GM15510 (cell line): ENCODE data around the gene ANKMY2.

Experiments used
- POLR2A ChIP-seq: IDR thresholded peaks from 3 replicates; pipeline ENCODE4 v1.6.1; 2011; ENCODE audit warnings: borderline replicate concordance; ENCODE audit not compliant: insufficient read length; ENCODE audit errors: extremely low read depth

Gene ANKMY2

DNA sequence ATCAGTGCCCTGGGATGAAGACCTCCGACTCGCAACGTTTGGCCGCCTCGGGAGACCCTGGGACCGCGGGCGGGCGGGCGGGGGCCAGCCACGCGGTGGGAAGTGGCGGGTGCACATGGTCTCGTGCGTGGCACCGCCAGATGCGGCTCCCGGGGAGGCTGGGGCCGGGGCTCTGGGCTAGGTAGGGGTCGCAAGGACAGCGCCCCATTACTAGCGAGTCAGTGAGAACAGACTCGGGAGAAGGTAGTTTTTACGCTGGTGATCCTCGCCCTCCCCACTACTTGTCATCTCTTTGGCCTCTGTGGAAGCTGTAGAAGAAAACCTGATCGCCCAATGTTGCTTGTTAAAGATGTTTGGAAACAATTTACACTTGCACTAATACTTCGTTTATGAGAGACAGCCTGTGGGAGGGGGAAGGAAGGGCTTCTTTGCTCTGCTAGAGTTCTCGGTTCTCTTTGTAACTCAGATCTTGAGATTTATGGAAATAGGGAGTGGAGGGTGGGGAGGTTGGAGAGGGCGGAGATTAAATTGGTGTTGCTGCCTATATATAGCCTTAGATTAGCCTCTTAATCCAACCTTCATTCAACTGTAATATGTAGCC lies 1.0 kb upstream of the ANKMY2 start:
- TF ChIP-seq POLR2A = no peak

- TF ChIP-seq POLR2A = no peak
Observed at GRCh38 chr7:16644636-16645592, 640 bp downstream of the ANKMY2 start.

DNA sequence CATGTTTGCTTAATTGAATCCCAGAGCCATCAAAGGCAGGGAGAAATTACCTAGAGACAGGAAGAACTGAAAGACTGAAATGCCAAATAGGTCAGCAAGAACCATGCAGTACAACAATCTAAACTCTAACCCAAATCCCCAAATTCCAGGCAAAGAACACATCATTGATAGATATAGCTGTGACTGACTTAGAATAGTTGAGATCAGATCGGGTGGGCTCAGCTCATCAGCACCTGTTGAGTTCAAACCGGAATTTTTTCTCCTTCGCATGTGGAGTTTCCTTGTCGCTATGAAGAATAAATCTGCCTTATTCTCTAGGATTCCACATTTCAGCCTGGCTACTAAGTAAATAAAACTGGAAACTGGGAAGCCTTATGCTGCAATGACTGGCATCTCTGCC lies 1.4 kb downstream of the ANKMY2 start:
- no peak for TF ChIP-seq POLR2A

DNA sequence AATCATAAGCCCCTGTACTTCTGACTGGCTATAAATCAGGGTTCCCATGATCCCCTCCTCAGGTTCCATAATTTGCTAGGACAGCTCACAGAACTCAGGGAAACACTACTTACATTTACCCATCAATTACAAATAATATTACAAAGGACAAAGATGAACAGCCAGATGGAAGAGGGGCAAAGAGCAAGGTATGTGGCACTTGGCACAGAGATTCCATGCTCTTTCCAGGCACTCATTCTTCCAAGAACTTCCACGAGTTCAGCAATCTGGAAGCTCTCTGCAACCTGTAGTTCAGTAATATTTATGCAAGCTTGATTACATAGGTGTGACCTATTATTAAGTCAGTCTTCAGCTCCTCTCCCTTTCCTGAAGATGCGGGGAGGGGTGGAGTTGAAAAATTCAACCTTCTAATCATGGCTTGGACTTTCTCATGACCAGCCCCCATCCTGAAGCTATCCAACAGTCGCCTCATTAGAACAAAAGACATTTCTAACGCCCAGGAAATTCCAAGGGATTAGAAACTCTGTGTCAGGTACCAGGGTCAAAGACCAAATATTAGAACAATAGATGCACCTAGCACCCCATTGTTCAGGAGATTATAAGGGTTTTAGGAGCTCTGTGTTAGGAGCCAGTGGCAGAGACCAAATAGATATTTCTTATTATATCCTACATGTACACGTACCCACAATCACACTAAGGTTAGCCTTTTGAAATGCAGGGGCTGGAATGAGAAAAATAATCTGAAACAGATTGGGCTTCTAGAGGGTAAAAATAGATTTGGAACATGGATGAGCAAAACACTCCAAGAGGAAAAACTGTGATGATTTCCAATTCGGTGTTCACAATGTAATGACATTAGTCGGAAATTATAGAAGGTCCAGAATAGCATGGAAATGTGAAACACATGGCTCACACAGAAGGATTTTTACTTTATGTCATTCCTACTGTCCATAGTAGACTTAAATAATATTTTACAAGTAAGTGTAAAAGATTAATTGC lies 7.0 kb downstream of the ANKMY2 start:
- no peak for TF ChIP-seq POLR2A

GRCh38 chr7:16637379-16637778 lies 8.2 kb downstream of the ANKMY2 start:
- TF ChIP-seq POLR2A = no peak

DNA sequence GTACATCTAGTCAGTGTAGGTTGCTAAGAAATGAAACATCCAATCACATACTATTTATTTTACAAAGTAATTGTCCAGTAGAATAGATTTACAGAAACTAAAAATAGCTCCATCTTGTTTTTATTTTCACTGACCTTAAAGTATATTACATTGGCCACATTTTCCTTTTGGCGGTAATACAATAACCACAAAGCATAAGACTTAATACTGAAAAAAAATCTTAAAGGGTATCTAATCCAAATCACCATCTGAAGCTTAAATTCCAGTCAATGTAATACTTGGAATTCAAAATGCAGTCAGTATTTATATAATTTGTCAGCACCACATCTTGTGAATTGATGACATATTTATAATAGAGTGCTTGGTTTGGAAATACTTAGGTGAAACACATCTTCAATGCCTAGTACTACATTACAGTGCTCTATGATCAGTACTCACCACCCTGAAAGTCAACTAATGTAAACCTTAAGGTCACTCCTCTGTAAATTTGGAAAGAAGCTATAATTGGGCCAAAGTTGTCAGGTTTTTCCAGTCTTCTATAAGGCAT lies 8.9 kb downstream of the ANKMY2 start:
- TF ChIP-seq POLR2A = no peak

DNA sequence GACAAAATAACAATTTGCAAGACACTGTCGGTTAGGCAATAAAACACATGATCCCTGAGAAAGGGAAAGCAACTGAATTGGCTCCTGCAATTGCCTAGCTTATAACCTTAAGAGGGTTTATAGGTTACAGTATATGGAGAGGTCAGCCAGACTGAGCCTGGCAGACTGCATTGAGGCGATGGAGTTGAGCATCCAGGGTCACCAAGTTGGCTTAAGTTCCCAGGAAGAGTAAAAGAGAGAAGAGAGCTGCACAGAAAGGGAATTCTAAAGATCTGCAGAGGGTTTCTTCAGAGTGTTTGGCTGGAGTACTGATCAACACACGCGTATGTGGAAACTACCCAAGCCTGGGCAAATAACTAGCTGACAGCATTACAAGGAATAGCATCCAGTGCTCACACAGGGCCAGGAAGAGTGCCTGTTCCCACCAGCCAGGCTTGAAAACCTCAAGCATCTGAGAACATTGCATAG lies 11.2 kb downstream of the ANKMY2 start:
- no peak for TF ChIP-seq POLR2A

GRCh38 chr7:16630654-16631053 lies 14.9 kb downstream of the ANKMY2 start:
- TF ChIP-seq POLR2A = no peak

GRCh38 chr7:16627236-16627635 lies 18.3 kb downstream of the ANKMY2 start:
- TF ChIP-seq POLR2A = no peak

GRCh38 chr7:16626388-16626787 lies 19.2 kb downstream of the ANKMY2 start:
- TF ChIP-seq POLR2A = no peak

DNA sequence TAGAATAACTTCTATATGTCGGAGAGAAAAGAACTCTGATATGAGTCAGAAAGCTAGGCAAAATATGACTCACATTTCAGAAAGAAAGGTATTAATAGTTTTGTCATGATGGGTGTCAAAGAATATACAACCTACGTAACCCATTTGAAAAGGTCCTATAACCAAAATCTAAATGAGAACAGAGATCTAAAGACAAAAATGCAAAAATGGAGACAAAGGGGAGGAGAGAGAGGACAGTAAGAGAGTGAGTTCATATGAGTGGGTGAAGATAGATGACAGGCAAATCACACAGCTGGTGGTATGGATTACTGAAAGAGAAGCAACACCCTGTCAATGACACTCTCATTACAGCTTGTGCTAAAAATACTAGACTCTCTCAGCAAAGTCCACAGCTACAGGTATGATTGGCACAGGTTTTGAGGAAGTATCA lies 25.6 kb downstream of the ANKMY2 start:
- TF ChIP-seq POLR2A = no peak

DNA sequence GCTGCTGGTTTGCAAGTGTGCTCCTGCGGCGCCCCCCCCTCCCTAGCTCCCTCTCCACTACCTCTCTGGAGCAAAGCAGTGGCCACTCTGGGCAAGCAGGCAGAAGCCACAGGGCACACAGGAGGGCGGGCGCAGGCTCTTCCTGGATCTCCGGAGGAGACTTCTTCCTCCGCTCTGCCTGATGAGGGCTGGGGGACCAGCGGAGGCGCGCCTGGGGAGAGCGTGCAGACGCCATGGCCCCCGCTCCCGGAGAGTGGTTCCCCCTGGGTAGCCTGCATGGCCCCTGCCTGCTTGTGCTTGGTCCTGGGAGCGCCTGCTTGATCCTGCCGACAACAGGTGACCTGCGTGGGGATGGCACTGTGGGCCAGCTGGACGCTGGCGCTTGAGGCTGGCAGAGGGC lies 29.0 kb downstream of the ANKMY2 start:
- no peak for TF ChIP-seq POLR2A

DNA sequence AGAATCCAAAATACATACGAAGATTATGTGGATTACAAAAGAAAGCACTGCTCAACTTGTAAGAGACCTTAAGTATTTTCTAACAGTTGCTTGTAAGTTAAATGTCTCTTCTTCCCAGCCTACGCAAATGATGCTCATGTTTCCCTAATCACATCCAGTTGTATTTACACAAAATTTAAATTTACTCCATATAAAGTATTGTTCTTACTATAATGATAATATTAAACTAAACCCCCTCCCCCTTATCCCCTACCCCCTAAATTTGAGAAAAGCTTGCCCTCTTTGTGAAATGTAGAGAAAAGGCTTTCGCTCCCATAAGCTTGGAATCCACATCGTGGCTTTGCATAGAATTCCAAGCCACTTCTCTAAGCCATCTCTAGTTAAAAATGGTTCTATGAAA lies 29.4 kb downstream of the ANKMY2 start:
- no peak for TF ChIP-seq POLR2A

- TF ChIP-seq POLR2A = no peak
Observed at GRCh38 chr7:16615228-16615627, 30.3 kb downstream of the ANKMY2 start.
